GM12892 (cell line): ENCODE results near the gene BACE2.

Experiments used
- DNase-seq: peaks from one replicate; pipeline ENCODE4 v3.0.0; 2011; ENCODE audit not compliant: insufficient read length
- FAIRE-seq: peaks from 2 replicates; lab custom pipeline; 2011; peaks lifted over from hg19 to GRCh38; lab: Jason Lieb, UNC
- POLR2A ChIP-seq: IDR thresholded peaks from 2 replicates; pipeline ENCODE4 v1.6.1; 2011; ENCODE audit warnings: low read depth, low read length, control low read depth
- POLR2AphosphoS5 ChIP-seq: IDR thresholded peaks from 2 replicates; pipeline ENCODE4 v1.6.1; 2011; ENCODE audit warnings: low read depth, low read length, control low read depth
- TAF1 ChIP-seq: IDR thresholded peaks from 2 replicates; pipeline ENCODE4 v1.6.1; 2011; ENCODE audit warnings: low read depth, mild to moderate bottlenecking, control low read depth, low read length, borderline replicate concordance

Gene BACE2

GRCh38 chr21:41222247-41223068 is 54.5 kb downstream of the BACE2 start:
- DNase-seq: no peak
- no peak for TF ChIP-seq POLR2AphosphoS5
- no peak for TF ChIP-seq TAF1
- TF ChIP-seq POLR2A: no peak
- FAIRE-seq: no peak

- no peak for TF ChIP-seq POLR2A
- TF ChIP-seq TAF1: no peak
- no peak for TF ChIP-seq POLR2AphosphoS5
- no peak for DNase-seq
- FAIRE-seq: no peak
Measured at GRCh38 chr21:41226853-41227252, 58.9 kb downstream of the BACE2 start.

GRCh38 chr21:41227357-41228005 is 59.5 kb downstream of the BACE2 start:
- TF ChIP-seq POLR2AphosphoS5 (no peak), TAF1 (no peak), POLR2A (no peak)
- DNase-seq: no peak

GRCh38 chr21:41228006-41228370 is 60.0 kb downstream of the BACE2 start:
- no peak for FAIRE-seq
- TF ChIP-seq POLR2AphosphoS5 (no peak), POLR2A (no peak), TAF1 (no peak)
- DNase-seq: no peak

More at GRCh38 chr21:41227357-41228005, 59.5 kb downstream of the BACE2 start:
- no peak for FAIRE-seq

GRCh38 chr21:41228492-41228891 is 60.5 kb downstream of the BACE2 start:
- FAIRE-seq (no peak), DNase-seq (no peak)
- TF ChIP-seq POLR2A: no peak
- no peak for TF ChIP-seq POLR2AphosphoS5
- no peak for TF ChIP-seq TAF1

DNA sequence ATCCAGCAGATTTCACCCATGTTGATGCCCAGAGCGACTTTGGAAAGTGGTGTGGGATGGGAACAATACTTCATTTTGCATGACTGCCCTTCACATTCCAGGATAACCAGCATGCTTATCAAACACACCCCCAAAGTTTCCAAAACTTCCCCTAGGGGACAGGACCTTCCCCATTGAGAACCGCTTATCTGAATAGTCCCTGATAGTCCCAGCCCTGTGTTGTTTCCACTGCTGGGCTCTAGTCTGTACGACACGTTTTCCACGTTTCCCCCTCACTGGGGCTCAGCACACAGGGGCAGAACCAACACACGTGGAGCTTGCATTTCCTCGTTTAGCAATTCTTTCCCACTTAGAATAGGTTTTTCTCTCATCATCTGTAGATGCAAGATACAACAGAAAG is 61.0 kb downstream of the BACE2 start:
- TF ChIP-seq TAF1: no peak
- no peak for TF ChIP-seq POLR2A
- TF ChIP-seq POLR2AphosphoS5: no peak
- DNase-seq (no peak), FAIRE-seq (no peak)

DNA sequence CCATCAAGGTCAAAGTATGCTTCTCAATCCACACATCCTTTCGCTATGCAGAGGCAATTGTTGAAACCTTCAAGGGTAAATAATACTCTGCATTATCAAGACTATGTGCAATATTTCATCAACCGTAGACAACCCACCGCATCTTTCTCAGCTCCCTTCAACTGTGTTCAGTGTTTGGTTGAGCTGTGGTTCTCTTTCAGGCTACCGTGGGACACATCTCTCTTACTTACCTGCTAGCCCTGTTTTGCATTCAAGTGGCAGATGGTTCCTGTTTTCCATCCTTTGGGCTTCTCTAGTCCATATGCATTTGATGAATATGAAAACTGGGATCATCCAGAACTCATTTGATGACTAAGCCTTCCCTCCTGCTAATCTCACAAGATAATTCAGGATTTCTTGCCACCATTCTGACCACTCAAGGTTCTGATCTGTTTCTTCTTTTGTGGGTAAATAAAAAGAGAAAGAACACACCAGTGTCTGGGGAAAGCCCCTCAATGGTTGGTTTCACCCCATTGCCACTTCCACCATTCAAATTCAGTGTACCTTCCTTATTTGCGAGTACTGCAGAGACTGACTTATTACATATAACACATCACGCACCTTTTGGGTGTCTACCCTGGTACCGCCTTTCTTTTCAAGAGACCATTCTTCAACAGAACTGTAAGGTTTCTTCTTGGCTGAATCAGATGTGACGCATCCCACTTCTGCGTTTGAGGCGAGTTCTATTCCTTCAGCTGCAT is 61.7 kb downstream of the BACE2 start:
- TF ChIP-seq TAF1 (no peak), POLR2A (no peak), POLR2AphosphoS5 (no peak)
- FAIRE-seq (no peak), DNase-seq (no peak)

DNA sequence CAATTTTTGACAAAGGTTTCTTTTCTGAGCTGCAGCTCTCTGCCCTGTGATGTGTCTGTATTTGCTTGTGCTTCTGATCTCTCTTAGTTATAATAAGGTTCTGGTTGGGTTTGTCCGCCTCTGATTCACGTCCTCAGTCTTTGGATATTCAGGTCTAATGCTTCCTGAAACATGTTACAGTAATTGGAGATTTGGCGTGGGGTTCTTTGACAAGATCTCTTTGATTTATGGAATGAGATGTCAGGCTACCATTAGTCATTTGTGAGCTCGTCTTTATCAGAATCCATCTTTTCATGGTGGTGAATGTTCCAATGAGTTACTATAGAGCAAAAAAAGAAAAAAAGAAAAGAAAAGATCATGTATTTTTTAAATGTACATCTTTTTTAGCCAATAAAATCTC is 62.5 kb downstream of the BACE2 start:
- FAIRE-seq (no peak), DNase-seq (no peak)
- no peak for TF ChIP-seq POLR2A
- no peak for TF ChIP-seq TAF1

- FAIRE-seq (no peak), DNase-seq (no peak)
- TF ChIP-seq TAF1: no peak
- TF ChIP-seq POLR2A: no peak
- TF ChIP-seq POLR2AphosphoS5: no peak
Measured at GRCh38 chr21:41231060-41231459, 63.1 kb downstream of the BACE2 start.

DNA sequence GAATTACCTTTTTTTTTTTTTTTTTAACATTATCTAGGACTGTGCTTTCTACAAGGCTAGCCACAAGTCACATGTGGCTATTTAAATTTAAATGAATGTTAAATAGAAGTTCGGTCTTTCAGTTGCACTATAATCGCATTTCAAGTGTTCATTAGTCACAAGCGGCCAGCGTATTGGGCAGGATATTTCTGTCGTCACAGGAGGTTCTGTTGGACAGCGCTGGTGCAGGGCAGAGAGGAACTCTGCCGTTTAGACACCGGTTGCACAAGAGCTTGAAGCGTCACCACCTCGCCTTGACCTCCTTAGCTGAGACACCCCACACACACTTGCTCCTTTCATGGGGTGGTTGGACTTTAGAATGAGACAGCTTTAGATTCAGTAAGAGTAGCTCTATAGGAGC is 64.1 kb downstream of the BACE2 start:
- TF ChIP-seq TAF1 (no peak), POLR2AphosphoS5 (no peak), POLR2A (no peak)
- FAIRE-seq (no peak), DNase-seq (no peak)

- DNase-seq (no peak), FAIRE-seq (no peak)
- TF ChIP-seq POLR2A (no peak), POLR2AphosphoS5 (no peak), TAF1 (no peak)
Measured at GRCh38 chr21:41233916-41234315, 66.0 kb downstream of the BACE2 start.

DNA sequence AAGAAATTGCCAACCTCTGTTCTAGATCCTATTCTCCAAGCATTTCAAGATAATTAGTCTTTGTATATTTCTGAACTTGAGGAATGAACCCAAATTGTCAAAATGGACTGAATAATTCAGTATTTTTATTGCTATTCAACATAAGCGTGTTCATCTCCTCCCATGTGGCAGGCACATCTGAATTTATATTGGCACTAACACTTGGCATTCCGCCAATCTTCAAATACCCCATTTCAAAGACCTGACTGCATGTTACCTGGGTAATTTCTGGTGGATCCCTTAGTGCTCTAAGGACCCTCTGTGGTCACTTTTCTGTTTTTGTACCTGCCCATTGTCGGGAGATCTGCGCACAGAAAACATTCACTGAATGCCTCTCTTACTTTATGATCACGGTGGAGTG is 66.6 kb downstream of the BACE2 start:
- FAIRE-seq (no peak), DNase-seq (no peak)
- TF ChIP-seq POLR2AphosphoS5 (no peak), TAF1 (no peak), POLR2A (no peak)

GRCh38 chr21:41235201-41235600 is 67.2 kb downstream of the BACE2 start:
- TF ChIP-seq TAF1: no peak
- TF ChIP-seq POLR2A: no peak
- TF ChIP-seq POLR2AphosphoS5: no peak
- DNase-seq (no peak), FAIRE-seq (no peak)
